Stimulated activated CD4-positive, alpha-beta T cell treated with anti-CD3 and anti-CD28 coated beads, TNF-alpha, amount 100 ng/mL, for 24 hours (primary cell): ENCODE measurements around the gene FAIM2.

ENCODE experiments used
- DNase-seq, 3 experiments: peaks; one replicate each; pipeline ENCODE4 v3.0.0-alpha.2; 2020; ENCODE audit warnings: low read depth in 3 of 3

Gene FAIM2

DNA sequence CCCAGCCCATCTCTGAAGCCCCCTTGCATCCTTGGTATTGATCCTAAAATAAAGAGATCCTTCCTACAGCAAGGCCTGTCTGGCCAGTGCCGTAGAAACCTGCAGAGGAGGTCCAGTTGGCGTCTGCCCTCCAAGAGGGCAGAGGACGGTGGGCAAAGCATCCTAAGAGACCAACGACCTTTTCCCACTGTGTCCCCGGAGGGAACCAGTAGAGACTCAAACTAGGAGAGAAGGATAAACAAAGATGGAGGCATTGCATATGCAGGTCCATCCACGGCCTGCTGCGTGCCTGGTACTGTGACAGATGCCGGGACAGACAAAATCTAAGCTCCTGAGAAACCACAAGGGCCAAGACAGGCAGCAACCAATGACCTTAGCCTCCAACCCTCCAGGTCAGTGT lies 79.3 kb downstream of the FAIM2 start:
- DNase-seq = no peak

- no peak for DNase-seq
Observed at GRCh38 chr12:49823951-49824350, 79.7 kb downstream of the FAIM2 start.

DNA sequence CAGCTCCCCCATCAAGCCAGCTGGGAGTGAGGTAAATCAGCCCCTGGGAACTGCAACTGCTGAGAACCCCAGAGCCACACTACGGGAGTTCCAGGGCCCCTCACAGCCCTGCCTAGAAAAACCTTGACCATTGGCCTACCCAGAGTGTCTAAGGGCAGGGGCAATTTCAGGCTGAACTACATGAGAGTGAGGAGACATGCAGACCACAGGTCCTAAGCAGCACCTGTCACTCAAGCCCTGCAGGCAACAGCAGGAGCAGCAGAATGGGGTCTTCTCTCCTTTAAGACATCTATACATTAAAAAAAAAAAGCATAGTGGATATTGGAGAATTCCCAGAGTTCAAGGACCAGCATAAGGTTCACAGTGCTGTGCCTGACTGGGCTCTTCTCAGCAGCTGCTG lies 80.3 kb downstream of the FAIM2 start:
- DNase-seq = no peak

- no peak for DNase-seq
Observed at GRCh38 chr12:49821373-49822287, 82.1 kb downstream of the FAIM2 start.

GRCh38 chr12:49819786-49820185 lies 83.9 kb downstream of the FAIM2 start:
- DNase-seq = no peak

GRCh38 chr12:49818241-49818895 lies 85.3 kb downstream of the FAIM2 start:
- no peak for DNase-seq
